Measurements from ENCODE around the gene ATCAY.

GRCh38 chr19:3904233-3904632 is 23.7 kb downstream of the ATCAY start:
- TF ChIP-seq CTCF (IDR thresholded peaks at IDR 0.05; ENCODE audit: low read depth, low read length, poor library complexity, severe bottlenecking), result no peak
- TF ChIP-seq EZH2phosphoT487 (IDR thresholded peaks at IDR 0.05; ENCODE audit: borderline replicate concordance, low read length), result no peak

All from DOHH2 (cell line).